Loucy (cell line): ENCODE measurements around the gene FAU.
A peak's percentile ranks its signal among the peaks of the same experiment; 100 is the strongest.

ENCODE experiments used
- H2AFZ ChIP-seq: fragments of 200-600 bp; sonication (generic); 2 replicates; pipeline ENCODE4 v1.6.0; 2016; ENCODE audit warnings: antibody characterized with exemption, mild to moderate bottlenecking, low read length, moderate library complexity
- H3F3A ChIP-seq: fragments of 200-600 bp; 2 replicates; pipeline ENCODE4 v1.6.0; 2016; ENCODE audit warnings: antibody characterized with exemption, low read depth, mild to moderate bottlenecking
- H3K27me3 ChIP-seq: fragments of 200-600 bp; sonication (generic); 2 replicates; pipeline ENCODE4 v1.6.1; 2014; ENCODE audit warnings: low read length, mild to moderate bottlenecking; ENCODE audit not compliant: insufficient read depth, poor library complexity, severe bottlenecking
- H3K36me3 ChIP-seq: fragments of 200-600 bp; sonication (generic); 2 replicates; pipeline ENCODE4 v1.6.1; 2016; ENCODE audit warnings: low read length; ENCODE audit not compliant: insufficient read depth
- H3K4me1 ChIP-seq: fragments of 200-600 bp; sonication (generic); 2 replicates; pipeline ENCODE4 v1.5.1; 2014; ENCODE audit warnings: low read length, mild to moderate bottlenecking; ENCODE audit not compliant: insufficient read depth, poor library complexity, severe bottlenecking
- H3K4me2 ChIP-seq: fragments of 200-600 bp; sonication (generic); 2 replicates; pipeline ENCODE4 v1.6.0; 2014; ENCODE audit warnings: antibody characterized with exemption, low read length, low read depth, mild to moderate bottlenecking; ENCODE audit not compliant: poor library complexity, severe bottlenecking
- H3K4me3 ChIP-seq: fragments of 200-600 bp; sonication (generic); 2 replicates; pipeline ENCODE4 v1.5.1; 2014; ENCODE audit warnings: low read length, mild to moderate bottlenecking, mixed read lengths; ENCODE audit not compliant: poor library complexity, severe bottlenecking
- H3K79me2 ChIP-seq: fragments of 200-600 bp; sonication (generic); 2 replicates; pipeline ENCODE4 v1.6.1; 2014; ENCODE audit warnings: low read length; ENCODE audit not compliant: insufficient read depth
- H3K9ac ChIP-seq: fragments of 200-600 bp; sonication (generic); 2 replicates; pipeline ENCODE4 v1.6.0; 2014; ENCODE audit warnings: mild to moderate bottlenecking, low read depth, low read length, moderate library complexity; ENCODE audit not compliant: poor library complexity, severe bottlenecking
- H3K9me2 ChIP-seq: fragments of 200-600 bp; sonication (generic); replicated peaks from 2 replicates; pipeline ENCODE4 v1.6.1; 2016; ENCODE audit warnings: low read depth, low read length, mixed read lengths
- H3K9me3 ChIP-seq: fragments of 200-600 bp; sonication (generic); 2 replicates; pipeline ENCODE4 v1.6.1; 2014; ENCODE audit warnings: mild to moderate bottlenecking, antibody characterized with exemption, low read length, low read depth; ENCODE audit not compliant: insufficient read depth
- H4K20me1 ChIP-seq: fragments of 200-600 bp; sonication (generic); 2 replicates; pipeline ENCODE4 v1.6.0; 2014; ENCODE audit warnings: antibody characterized with exemption, low read length, mild to moderate bottlenecking; ENCODE audit not compliant: insufficient read depth, poor library complexity, severe bottlenecking
- EZH2phosphoT487 ChIP-seq: fragments of 200-600 bp; IDR thresholded peaks from 2 replicates; pipeline ENCODE4 v1.6.1; 2018; ENCODE audit warnings: antibody characterized with exemption, mild to moderate bottlenecking, moderate library complexity, borderline replicate concordance
- TF ChIP-seq, protein P1 (sequence below): fragments of 200-600 bp; sonication (generic); conservative IDR thresholded peaks from 2 replicates; pipeline ENCODE4 v1.5.1; 2014; ENCODE audit warnings: mild to moderate bottlenecking, antibody characterized with exemption, low read length

Gene FAU

GRCh38 chr11:65134240-65134951, 12.5 kb upstream of the FAU start, which contains the start of gene SYVN1:
TSS of gene SYVN1 (minus strand) at chr11:65134519. CDS start at chr11:65133601, 918 bp downstream.
- Histone ChIP-seq H3F3A (no peaks in the 10 kb centered on the region), H3K9ac (peak within 1 kb of the TSS; percentile 88), H3K4me1 (peaks cover 24% of the 10 kb centered on the region), H3K4me2 (peak within 1 kb of the TSS; percentile 98), H2AFZ (peak within 1 kb of the TSS; percentile 92), H3K4me3 (peak within 1 kb of the TSS; percentile 84), H3K36me3 (peaks cover 19% of the 10 kb centered on the region; the same call in 1 of the 2 replicates), H3K9me2 (no peaks in the 10 kb centered on the region), H3K27me3 (no peaks in the 10 kb centered on the region), H4K20me1 (peaks cover 21% of the 10 kb centered on the region), H3K9me3 (no peaks in the 10 kb centered on the region), H3K79me2 (peaks cover 26% of the 10 kb centered on the region)
- TF ChIP-seq EZH2phosphoT487: no peak
- TF ChIP-seq, protein P1, sequence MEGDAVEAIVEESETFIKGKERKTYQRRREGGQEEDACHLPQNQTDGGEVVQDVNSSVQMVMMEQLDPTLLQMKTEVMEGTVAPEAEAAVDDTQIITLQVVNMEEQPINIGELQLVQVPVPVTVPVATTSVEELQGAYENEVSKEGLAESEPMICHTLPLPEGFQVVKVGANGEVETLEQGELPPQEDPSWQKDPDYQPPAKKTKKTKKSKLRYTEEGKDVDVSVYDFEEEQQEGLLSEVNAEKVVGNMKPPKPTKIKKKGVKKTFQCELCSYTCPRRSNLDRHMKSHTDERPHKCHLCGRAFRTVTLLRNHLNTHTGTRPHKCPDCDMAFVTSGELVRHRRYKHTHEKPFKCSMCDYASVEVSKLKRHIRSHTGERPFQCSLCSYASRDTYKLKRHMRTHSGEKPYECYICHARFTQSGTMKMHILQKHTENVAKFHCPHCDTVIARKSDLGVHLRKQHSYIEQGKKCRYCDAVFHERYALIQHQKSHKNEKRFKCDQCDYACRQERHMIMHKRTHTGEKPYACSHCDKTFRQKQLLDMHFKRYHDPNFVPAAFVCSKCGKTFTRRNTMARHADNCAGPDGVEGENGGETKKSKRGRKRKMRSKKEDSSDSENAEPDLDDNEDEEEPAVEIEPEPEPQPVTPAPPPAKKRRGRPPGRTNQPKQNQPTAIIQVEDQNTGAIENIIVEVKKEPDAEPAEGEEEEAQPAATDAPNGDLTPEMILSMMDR: no peak

GRCh38 chr11:65133724-65134123, 11.8 kb upstream of the FAU start:
- Histone ChIP-seq H3K27me3 (no peaks in the 10 kb centered on the region), H3K4me1 (peaks cover 24% of the 10 kb centered on the region), H3K9ac (peak overlapping the region; percentile 88), H3K4me3 (peak overlapping the region; percentile 84), H3K9me3 (no peaks in the 10 kb centered on the region), H3K79me2 (peaks cover 26% of the 10 kb centered on the region), H3K4me2 (peak overlapping the region; percentile 98), H2AFZ (no peak overlapping the region; the same call in 1 of the 2 replicates), H4K20me1 (peaks cover 21% of the 10 kb centered on the region), H3K36me3 (peaks cover 26% of the 10 kb centered on the region), H3F3A (no peaks in the 10 kb centered on the region), H3K9me2 (no peaks in the 10 kb centered on the region)
- TF ChIP-seq, protein P1: no peak
- TF ChIP-seq EZH2phosphoT487: no peak

- Histone ChIP-seq H3F3A (no peaks in the 10 kb centered on the region), H3K9ac (peak overlapping the region; percentile 88), H3K9me2 (no peaks in the 10 kb centered on the region), H3K4me3 (peak overlapping the region; percentile 84), H2AFZ (no peak overlapping the region), H4K20me1 (peaks cover 21% of the 10 kb centered on the region), H3K36me3 (peaks cover 32% of the 10 kb centered on the region), H3K4me1 (peaks cover 24% of the 10 kb centered on the region), H3K9me3 (no peaks in the 10 kb centered on the region), H3K27me3 (no peaks in the 10 kb centered on the region), H3K4me2 (peak overlapping the region; percentile 98), H3K79me2 (peaks cover 26% of the 10 kb centered on the region)
- TF ChIP-seq, protein P1: no peak
- no peak for TF ChIP-seq EZH2phosphoT487
These were observed 11.2 kb upstream of the FAU start for GRCh38 chr11:65132988-65133700.
